GM18867 (cell line): Measurements from ENCODE around the gene EVI2A.

Experiments used
- ATAC-seq: cut with Tn5 transposase; IDR thresholded peaks from one replicate; pipeline ENCODE4 v1.9.1; 2021; ENCODE audit warnings: mild to moderate bottlenecking, moderate library complexity; ENCODE audit not compliant: unreplicated experiment

The EVI2A gene

GRCh38 chr17:31279401-31279800 lies 42.0 kb downstream of the EVI2A start:
- ATAC-seq: no peak

DNA sequence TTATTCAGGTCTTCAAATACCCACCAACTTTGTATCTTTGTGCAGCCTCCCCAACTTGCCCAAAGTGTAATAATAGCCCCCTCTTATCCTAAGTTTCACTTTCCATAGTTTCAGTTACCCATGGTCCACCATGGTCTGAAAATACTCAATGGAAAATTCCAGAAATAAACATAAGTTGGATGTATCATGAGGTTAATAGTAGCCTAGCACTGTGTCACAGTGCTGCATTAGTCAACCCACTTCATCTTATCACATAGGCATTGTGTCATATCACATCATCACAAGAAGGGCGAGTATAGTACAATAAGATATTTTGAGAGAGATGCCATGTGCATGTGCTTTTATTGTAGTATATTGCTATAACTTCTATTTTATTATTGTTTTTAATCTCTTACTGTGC lies 46.3 kb downstream of the EVI2A start:
- ATAC-seq: no peak

DNA sequence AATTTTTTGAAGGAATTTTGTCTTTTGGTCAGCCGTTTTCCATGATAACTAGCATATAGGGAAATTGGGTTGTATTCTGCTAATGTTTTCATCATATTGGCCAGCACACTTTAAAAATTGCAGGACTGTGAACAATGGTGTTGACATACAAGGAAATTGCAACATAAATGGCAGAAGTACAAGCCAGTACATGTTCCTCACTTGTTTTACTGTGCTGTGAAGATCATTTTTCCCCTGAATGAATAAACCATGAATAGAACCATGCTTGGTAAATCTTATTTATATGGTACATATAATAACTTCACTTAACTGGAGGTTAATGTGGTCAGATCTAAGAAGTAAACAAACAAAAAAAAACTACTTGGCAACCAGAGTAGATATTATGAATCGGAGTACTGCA lies 47.2 kb downstream of the EVI2A start:
- no peak for ATAC-seq

DNA sequence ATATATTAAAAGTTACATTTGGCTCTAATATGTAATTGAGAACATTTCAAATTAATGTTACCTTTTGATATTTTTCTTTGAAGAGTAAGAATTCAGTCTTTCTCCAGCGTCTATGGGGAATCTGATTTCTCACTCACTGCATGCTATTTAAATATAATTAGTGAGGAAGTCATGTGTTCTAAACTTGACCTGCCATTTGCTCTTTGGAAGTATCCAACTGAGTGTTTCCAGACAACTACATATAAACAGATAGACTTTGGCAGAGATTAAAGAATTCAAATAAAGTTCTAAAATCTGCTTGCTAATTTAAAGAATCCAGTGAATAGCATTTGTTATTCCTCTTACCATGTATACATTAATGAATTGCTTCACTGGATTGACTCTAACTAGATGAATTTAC lies 47.9 kb downstream of the EVI2A start:
- no peak for ATAC-seq

DNA sequence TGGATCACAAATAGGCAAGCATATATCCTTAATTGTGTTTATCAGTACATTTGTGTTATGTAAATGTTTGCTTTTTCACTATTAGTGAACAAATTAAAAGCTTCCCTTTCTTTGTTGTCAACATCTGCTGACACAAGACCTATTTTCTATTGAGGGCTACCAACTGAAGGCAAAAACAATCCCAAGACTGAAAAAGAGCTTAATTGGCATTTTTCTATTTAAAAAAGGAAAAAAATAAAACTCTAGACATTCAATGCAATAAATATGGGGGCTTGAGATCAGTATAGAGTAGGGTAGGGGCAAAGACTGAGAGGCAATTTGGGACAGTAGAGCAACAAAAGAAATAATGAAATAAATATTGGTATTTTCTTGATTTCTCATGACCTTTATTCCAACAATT lies 48.6 kb downstream of the EVI2A start:
- no peak for ATAC-seq

- ATAC-seq: no peak
These were observed 49.2 kb downstream of the EVI2A start for GRCh38 chr17:31272236-31272635.

DNA sequence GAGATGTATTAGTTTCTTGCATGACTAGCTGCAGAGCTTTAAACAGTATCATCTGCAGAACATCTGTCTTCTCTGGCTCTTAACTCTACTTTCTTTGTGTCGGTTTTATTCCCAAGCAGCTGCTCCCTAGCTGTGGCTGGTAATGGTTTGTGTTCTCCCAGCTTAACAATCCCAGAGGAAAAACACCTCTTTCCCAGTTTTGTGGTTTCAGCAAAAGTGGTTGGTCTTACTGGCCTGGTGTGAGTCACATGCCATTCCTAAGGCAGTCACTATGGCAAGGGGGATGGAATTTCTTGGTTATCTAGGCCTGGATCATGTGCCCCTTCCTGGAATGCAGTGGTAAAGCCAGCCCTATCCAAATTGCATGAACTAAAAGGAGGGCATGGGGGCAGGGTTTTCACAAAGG lies 51.8 kb downstream of the EVI2A start:
- ATAC-seq: no peak

DNA sequence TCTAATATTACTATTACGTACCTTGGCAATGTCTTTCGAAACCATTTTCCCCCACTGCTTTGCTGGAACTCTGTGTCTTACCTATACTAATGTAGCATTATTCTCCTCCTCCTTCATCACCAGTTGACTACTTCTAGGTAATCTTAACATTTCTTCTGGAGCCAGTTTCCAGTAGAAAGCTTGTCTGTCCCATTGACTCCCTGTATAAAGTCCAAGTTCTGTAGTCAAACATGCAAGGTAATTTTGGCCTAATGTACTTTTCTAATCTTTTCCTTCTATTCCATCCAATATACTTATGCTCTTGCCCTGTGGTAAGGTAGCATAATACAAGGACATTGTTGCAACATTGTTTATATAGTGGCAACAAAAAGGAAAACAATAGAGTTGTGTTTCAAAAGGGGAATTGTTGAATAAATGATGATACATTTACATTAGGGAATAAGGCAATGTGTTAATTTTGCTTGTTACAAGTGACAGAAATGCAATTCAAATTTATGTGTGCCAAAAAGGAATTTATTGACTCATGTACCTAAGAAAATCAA lies 52.3 kb downstream of the EVI2A start:
- ATAC-seq: no peak
